HepG2 (cell line): ENCODE data around the gene SRPK3. TPM values are rescaled to one million over a fixed set of nuclear protein-coding genes. Genes with fewer than 3 reads are reported as not detected.

Experiments used
- ATAC-seq: fragments of 200-7000 bp; cut with Tn5 transposase; 3 replicates; pipeline ENCODE4 v1.9.1; 2020; ENCODE audit warnings: mild to moderate bottlenecking, moderate library complexity
- BruUV-seq: library from RNA; stranded (reverse); fragments of 400-500 nt; replicated peaks from 2 replicates; lab custom pipeline; 2021; lab: Mats Ljungman, UMichigan
- CTCF ChIA-PET: fragments of 300-600 bp; formaldehyde crosslinking; extraction: SDS; loops from one replicate; lab custom pipeline; 2021; ENCODE audit warnings: low total read pairs, inconsistent platforms, low intra/inter-chr PET ratio; lab: Yijun Ruan, JAX
- POLR2A ChIA-PET: fragments of 350-600 bp; sonication (Branson Sonifier 250); formaldehyde crosslinking; loops from one replicate; lab custom pipeline; 2020; ENCODE audit warnings: antibody characterized with exemption, inconsistent platforms; lab: Yijun Ruan, JAX
- DNase-seq: peaks from one replicate; pipeline ENCODE4 v3.0.0-alpha.2; 2015; ENCODE audit warnings: low spot score
- FAIRE-seq: peaks from 3 replicates; lab custom pipeline; 2011; peaks lifted over from hg19 to GRCh38; lab: Jason Lieb, UNC
- H2AFZ ChIP-seq: one replicate; pipeline ENCODE4 v1.6.1; 2011; ENCODE audit warnings: low read length, inconsistent platforms
- H3K27ac ChIP-seq: fragments of 300-600 bp; 3 replicates; pipeline ENCODE4 v1.8.0; 2011; ENCODE audit warnings: mixed run types, mild to moderate bottlenecking, mixed read lengths, low read length, inconsistent platforms; ENCODE audit not compliant: insufficient read depth; ENCODE audit errors: extremely low read length
- H3K27me3 ChIP-seq, 2 experiments: fragments of 200-600 bp in 1 of 2; 2 replicates in 1 of 2; 3 replicates in 1 of 2; pipeline versions ENCODE4 v1.6.0 to v1.8.0; 2011; ENCODE audit warnings: low read length in 2 of 2, mild to moderate bottlenecking in 2 of 2, moderate library complexity in 2 of 2, inconsistent platforms in 1 of 2; ENCODE audit not compliant: insufficient read depth in 2 of 2, control insufficient read depth in 1 of 2
- H3K36me3 ChIP-seq, 2 experiments: fragments of 200-600 bp in 1 of 2; replicated peaks in 1 of 2; 2 replicates in 1 of 2; 3 replicates in 1 of 2; pipeline versions ENCODE4 v1.5.1 to v1.8.0; 2011; ENCODE audit warnings: low read length in 2 of 2, inconsistent platforms in 1 of 2; ENCODE audit not compliant: insufficient read depth in 2 of 2, control insufficient read depth in 1 of 2
- H3K4me1 ChIP-seq: 2 replicates; pipeline ENCODE4 v1.5.1; 2012; ENCODE audit warnings: low read length, inconsistent platforms; ENCODE audit not compliant: insufficient read depth
- H3K4me2 ChIP-seq: 2 replicates; pipeline ENCODE4 v1.6.0; 2011; ENCODE audit warnings: low read depth, low read length, inconsistent platforms
- H3K4me3 ChIP-seq, 3 experiments: fragments of 200-600 bp in 1 of 3; sonication (generic), shearing (Covaris generic) in 1 of 3; replicated peaks in 1 of 3; 2 replicates each; pipeline ENCODE4 v1.5.1; 2011 to 2016; ENCODE audit warnings: low read length in 3 of 3, inconsistent platforms in 2 of 3, low read depth in 2 of 3, mild to moderate bottlenecking in 2 of 3, control low read depth in 1 of 3, mixed read lengths in 1 of 3; ENCODE audit not compliant: insufficient read depth in 1 of 3
- H3K79me2 ChIP-seq: one replicate; pipeline ENCODE4 v1.6.1; 2011; ENCODE audit warnings: low read length, inconsistent platforms; ENCODE audit not compliant: insufficient read depth
- H3K9ac ChIP-seq: 2 replicates; pipeline ENCODE4 v1.6.0; 2011; ENCODE audit warnings: mild to moderate bottlenecking, low read depth, low read length, inconsistent platforms; ENCODE audit not compliant: insufficient read depth
- H3K9me3 ChIP-seq: 2 replicates; pipeline ENCODE4 v1.5.1; 2012; ENCODE audit warnings: mild to moderate bottlenecking, low read length
- H4K20me1 ChIP-seq: 2 replicates; pipeline ENCODE4 v1.6.0; 2011; ENCODE audit warnings: inconsistent platforms, mild to moderate bottlenecking, low read length, moderate library complexity; ENCODE audit not compliant: insufficient read depth
- KDM2A ChIP-seq: sonication (generic); formaldehyde crosslinking; IDR thresholded peaks from 2 replicates; pipeline ENCODE4 v1.4.0; 2020; ENCODE audit warnings: low read depth, missing genetic modification reagents, borderline replicate concordance
- RXRA ChIP-seq: sonication (generic); formaldehyde crosslinking; IDR thresholded peaks from 2 replicates; pipeline ENCODE4 v1.5.1; 2020; ENCODE audit warnings: missing genetic modification reagents
- SNAPC2 ChIP-seq: sonication (generic); formaldehyde crosslinking; IDR thresholded peaks from 2 replicates; pipeline ENCODE4 v1.8.1; 2022; ENCODE audit warnings: mild to moderate bottlenecking, missing genetic modification reagents
- ZBTB3 ChIP-seq: sonication (generic); formaldehyde crosslinking; IDR thresholded peaks from 2 replicates; pipeline ENCODE4 v1.4.0; 2020; ENCODE audit warnings: low read depth, mild to moderate bottlenecking, moderate library complexity, missing genetic modification reagents, borderline replicate concordance
- ZNF850 ChIP-seq: sonication (generic); formaldehyde crosslinking; conservative IDR thresholded peaks from 2 replicates; pipeline ENCODE4 v1.9.0; 2021; ENCODE audit warnings: mild to moderate bottlenecking, missing genetic modification reagents
- WGBS: methylation state at CpG from one replicate; pipeline ENCODE4 v1.1.6; 2017; ENCODE audit warnings: low lambda C conversion rate; 5-methylcytosine and 5-hydroxymethylcytosine counted together
- in situ Hi-C: cut with HindIII; loops from 2 replicates; pipeline ENCODE4 v1.10.0; 2017; ENCODE audit warnings: low pct_unique_long_range_greater_than_20kb; ENCODE audit not compliant: extremely low pct_ligation_motif_present
- intact Hi-C: fragments of 100-400 bp; cut with micrococcal nuclease; formaldehyde crosslinking; loops from one replicate; pipeline ENCODE4 v1.10.0; 2022; ENCODE audit not compliant: unreplicated experiment
- polyA plus RNA-seq, 8 experiments: library from polyadenylated mRNA; depleted of rRNA in 3 of 8; stranded (reverse) in 7 of 8; unstranded in 1 of 8; fragments of >200 nt; fragmentation: Illumina TruSeq in 4 of 8; extraction: Trizol in 4 of 8; gene quantifications; 2 replicates each; pipeline versions ENCODE4 v1.2.1 to v1.2.3, GENCODE V29; 2011 to 2016; ENCODE audit warnings: low read depth in 4 of 8, missing spikeins in 1 of 8, mixed read lengths in 1 of 8; ENCODE audit not compliant: insufficient read depth in 1 of 8
- total RNA-seq, 5 experiments: library from RNA; depleted of rRNA; stranded (reverse); fragments of >200 nt; fragmentation: Illumina TruSeq; extraction: Trizol; gene quantifications; 2 replicates each; pipeline ENCODE4 v1.2.3, GENCODE V29; 2016; ENCODE audit warnings: low read depth in 1 of 5
- TF ChIP-seq, protein P1 (sequence below): conservative IDR thresholded peaks from 2 replicates; pipeline ENCODE4 v1.6.1; 2018; ENCODE audit warnings: missing genetic modification reagents
- TF ChIP-seq, protein P2 (sequence below): sonication (generic); formaldehyde crosslinking; IDR thresholded peaks from 2 replicates; pipeline ENCODE4 v1.4.0; 2020; ENCODE audit warnings: missing genetic modification reagents
- TF ChIP-seq, protein P3 (sequence below): sonication (generic); formaldehyde crosslinking; IDR thresholded peaks from 2 replicates; pipeline ENCODE4 v1.4.0; 2020; ENCODE audit warnings: mild to moderate bottlenecking, missing genetic modification reagents

The SRPK3 gene
- total and polyA plus RNA-seq, 2 of the 13 experiments (the other 11 are each of a cell fraction or from before 2014, with no cell fraction given): 0.22 to 0.30 TPM

DNA sequence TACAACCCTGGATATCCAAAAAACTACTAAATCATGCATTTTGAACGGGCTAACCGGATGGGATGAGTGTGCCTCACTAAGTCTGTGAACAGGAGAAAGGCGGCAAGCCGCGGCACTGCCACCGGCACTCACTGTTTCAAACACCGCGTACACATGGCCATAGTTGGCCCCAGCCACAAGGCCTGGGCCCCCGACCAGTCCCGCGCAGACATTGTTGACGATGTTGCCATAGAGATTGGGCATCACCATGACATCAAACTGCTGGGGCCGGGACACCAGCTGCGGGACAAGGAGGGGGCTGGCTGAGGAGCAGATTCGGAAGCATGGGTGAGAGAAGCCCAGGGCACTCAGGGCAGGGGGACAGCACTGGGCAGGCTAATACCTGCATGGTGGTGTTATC, 5.8 kb downstream of the SRPK3 start:
- no peak for TF ChIP-seq ZNF850 (CRISPR knock-in tag)
- TF ChIP-seq, protein P1, sequence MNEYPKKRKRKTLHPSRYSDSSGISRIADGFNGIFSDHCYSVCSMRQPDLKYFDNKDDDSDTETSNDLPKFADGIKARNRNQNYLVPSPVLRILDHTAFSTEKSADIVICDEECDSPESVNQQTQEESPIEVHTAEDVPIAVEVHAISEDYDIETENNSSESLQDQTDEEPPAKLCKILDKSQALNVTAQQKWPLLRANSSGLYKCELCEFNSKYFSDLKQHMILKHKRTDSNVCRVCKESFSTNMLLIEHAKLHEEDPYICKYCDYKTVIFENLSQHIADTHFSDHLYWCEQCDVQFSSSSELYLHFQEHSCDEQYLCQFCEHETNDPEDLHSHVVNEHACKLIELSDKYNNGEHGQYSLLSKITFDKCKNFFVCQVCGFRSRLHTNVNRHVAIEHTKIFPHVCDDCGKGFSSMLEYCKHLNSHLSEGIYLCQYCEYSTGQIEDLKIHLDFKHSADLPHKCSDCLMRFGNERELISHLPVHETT (CRISPR knock-in tag): no peak
- no peak for TF ChIP-seq KDM2A (CRISPR knock-in tag)
- TF ChIP-seq, protein P2, sequence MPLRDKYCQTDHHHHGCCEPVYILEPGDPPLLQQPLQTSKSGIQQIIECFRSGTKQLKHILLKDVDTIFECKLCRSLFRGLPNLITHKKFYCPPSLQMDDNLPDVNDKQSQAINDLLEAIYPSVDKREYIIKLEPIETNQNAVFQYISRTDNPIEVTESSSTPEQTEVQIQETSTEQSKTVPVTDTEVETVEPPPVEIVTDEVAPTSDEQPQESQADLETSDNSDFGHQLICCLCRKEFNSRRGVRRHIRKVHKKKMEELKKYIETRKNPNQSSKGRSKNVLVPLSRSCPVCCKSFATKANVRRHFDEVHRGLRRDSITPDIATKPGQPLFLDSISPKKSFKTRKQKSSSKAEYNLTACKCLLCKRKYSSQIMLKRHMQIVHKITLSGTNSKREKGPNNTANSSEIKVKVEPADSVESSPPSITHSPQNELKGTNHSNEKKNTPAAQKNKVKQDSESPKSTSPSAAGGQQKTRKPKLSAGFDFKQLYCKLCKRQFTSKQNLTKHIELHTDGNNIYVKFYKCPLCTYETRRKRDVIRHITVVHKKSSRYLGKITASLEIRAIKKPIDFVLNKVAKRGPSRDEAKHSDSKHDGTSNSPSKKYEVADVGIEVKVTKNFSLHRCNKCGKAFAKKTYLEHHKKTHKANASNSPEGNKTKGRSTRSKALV: no peak
- CTCF ChIA-PET: no interaction called here
- in situ Hi-C loops: no loop called here

DNA sequence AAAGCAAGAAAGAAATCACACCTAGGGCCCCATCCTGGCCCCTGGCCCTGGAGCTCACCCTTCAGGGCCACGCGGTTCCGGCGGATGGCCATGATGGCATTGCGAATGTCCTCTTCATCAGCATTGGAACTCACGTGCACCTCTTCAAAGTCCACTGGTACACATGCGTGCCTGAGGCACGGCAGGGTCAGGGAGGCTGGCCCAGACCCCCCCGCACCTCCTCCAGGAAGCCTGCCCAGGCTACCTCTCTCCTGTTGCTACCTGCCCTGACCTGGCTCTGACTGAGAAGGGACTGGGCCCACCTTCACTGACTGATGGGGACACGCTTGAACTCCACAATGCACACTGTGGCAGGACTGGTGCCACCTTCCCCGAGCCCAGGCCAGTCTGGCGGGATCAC, 8.8 kb downstream of the SRPK3 start:
- no peaks in the 10 kb centered on the region for H3K27me3 ChIP-seq
- in situ Hi-C loops (no loop called here), intact Hi-C loops (no loop called here)
- H3K4me2 ChIP-seq: no peak overlapping the region
- no TSS peak for BruUV-seq
- no peak overlapping the region for H3K4me3 ChIP-seq
- peaks cover 12% of the 10 kb centered on the region for H3K79me2 ChIP-seq
- H3K9ac ChIP-seq: no peak overlapping the region
- POLR2A ChIA-PET: interaction anchor here (1.5 kb wide), 1 partner anchor 9 kb away, joined by 3 read pairs; the partner anchor contains the start of gene SRPK3
- no peak overlapping the region for H2AFZ ChIP-seq
- H3K4me1 ChIP-seq: peaks cover 15% of the 10 kb centered on the region
- FAIRE-seq: no peak
- CTCF ChIA-PET: no interaction called here
- no peak for ATAC-seq
- DNase-seq: no peak
- no peaks in the 10 kb centered on the region for H3K9me3 ChIP-seq
- 96% methylated on average over 4 of the region's 12 CpGs for WGBS
- peaks cover 0 to 3% of the 10 kb centered on the region in 2 experiments; a peak in 2 of 5 replicates for H3K36me3 ChIP-seq
- H3K27ac ChIP-seq: no peak overlapping the region
- no peaks in the 10 kb centered on the region for H4K20me1 ChIP-seq
- TF ChIP-seq SNAPC2 (no peak), RXRA (CRISPR knock-in tag) (no peak), ZBTB3 (CRISPR knock-in tag) (no peak)
- TF ChIP-seq, protein P3, sequence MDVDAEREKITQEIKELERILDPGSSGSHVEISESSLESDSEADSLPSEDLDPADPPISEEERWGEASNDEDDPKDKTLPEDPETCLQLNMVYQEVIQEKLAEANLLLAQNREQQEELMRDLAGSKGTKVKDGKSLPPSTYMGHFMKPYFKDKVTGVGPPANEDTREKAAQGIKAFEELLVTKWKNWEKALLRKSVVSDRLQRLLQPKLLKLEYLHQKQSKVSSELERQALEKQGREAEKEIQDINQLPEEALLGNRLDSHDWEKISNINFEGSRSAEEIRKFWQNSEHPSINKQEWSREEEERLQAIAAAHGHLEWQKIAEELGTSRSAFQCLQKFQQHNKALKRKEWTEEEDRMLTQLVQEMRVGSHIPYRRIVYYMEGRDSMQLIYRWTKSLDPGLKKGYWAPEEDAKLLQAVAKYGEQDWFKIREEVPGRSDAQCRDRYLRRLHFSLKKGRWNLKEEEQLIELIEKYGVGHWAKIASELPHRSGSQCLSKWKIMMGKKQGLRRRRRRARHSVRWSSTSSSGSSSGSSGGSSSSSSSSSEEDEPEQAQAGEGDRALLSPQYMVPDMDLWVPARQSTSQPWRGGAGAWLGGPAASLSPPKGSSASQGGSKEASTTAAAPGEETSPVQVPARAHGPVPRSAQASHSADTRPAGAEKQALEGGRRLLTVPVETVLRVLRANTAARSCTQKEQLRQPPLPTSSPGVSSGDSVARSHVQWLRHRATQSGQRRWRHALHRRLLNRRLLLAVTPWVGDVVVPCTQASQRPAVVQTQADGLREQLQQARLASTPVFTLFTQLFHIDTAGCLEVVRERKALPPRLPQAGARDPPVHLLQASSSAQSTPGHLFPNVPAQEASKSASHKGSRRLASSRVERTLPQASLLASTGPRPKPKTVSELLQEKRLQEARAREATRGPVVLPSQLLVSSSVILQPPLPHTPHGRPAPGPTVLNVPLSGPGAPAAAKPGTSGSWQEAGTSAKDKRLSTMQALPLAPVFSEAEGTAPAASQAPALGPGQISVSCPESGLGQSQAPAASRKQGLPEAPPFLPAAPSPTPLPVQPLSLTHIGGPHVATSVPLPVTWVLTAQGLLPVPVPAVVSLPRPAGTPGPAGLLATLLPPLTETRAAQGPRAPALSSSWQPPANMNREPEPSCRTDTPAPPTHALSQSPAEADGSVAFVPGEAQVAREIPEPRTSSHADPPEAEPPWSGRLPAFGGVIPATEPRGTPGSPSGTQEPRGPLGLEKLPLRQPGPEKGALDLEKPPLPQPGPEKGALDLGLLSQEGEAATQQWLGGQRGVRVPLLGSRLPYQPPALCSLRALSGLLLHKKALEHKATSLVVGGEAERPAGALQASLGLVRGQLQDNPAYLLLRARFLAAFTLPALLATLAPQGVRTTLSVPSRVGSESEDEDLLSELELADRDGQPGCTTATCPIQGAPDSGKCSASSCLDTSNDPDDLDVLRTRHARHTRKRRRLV (CRISPR knock-in tag): no peak

More for the DNA sequence above, 5.8 kb downstream of the SRPK3 start:
- Histone ChIP-seq H4K20me1 (no peaks in the 10 kb centered on the region), H3K9me3 (no peaks in the 10 kb centered on the region), H3K4me2 (no peak overlapping the region), H2AFZ (no peak overlapping the region), H3K27me3 (no peaks in the 10 kb centered on the region), H3K79me2 (peaks cover 2% of the 10 kb centered on the region), H3K4me1 (no peaks in the 10 kb centered on the region), H3K27ac (no peak overlapping the region), H3K36me3 (peaks cover 0 to 3% of the 10 kb centered on the region in 2 experiments; a peak in 2 of 5 replicates), H3K4me3 (no peak overlapping the region), H3K9ac (no peak overlapping the region)
- no CpG with 5 or more reads among the region's 15 CpGs for WGBS
- no peak for FAIRE-seq
- POLR2A ChIA-PET: no interaction called here
- intact Hi-C loops: no loop called here
- ATAC-seq: no peak
- BruUV-seq: no TSS peak
- DNase-seq: no peak
